ENCODE measurements around the gene PPP2R5C.

Gene PPP2R5C

DNA sequence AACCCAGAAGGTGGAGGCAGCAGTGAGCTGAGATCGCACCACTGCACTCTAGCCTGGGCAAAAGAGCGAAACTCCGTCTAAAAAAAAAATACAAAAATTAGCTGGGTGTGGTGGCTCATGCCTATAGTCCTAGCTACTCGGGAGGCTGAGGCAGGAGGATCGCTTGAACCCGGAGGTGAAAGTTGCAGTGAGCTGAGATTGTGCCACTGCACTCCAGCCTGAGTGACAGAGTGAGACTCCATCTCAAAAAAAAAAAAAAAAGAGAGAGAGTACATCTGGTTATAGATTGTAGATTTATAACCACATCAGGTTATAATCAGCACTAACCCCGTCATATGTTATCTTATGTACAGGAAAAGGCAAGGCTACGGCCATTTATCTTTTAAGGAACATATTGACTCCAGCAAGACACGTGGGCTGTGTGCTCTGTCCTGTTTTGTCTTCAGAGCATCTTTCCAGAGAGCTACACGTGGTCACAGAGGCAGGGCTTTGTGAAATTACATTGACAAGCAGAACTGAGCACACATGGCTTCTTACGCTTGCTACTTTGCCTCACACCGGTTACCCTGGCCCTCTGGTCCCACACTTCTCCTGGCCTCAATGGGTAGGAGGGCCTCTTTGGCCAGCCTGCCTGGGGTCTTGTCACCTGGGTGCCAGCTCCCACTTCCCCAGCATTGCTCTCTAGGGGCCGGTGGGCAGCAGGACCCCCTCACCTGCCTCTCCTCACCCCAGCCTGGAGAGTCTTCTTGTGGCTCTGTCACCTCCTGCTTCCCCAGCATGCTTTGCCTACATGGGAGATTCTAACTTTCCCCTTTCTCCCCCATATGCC is 196.1 kb downstream of the PPP2R5C start:
- TF ChIP-seq ZNF274 (IDR thresholded peaks at IDR 0.05; ENCODE audit: low read depth, low read length) = no peak

DNA sequence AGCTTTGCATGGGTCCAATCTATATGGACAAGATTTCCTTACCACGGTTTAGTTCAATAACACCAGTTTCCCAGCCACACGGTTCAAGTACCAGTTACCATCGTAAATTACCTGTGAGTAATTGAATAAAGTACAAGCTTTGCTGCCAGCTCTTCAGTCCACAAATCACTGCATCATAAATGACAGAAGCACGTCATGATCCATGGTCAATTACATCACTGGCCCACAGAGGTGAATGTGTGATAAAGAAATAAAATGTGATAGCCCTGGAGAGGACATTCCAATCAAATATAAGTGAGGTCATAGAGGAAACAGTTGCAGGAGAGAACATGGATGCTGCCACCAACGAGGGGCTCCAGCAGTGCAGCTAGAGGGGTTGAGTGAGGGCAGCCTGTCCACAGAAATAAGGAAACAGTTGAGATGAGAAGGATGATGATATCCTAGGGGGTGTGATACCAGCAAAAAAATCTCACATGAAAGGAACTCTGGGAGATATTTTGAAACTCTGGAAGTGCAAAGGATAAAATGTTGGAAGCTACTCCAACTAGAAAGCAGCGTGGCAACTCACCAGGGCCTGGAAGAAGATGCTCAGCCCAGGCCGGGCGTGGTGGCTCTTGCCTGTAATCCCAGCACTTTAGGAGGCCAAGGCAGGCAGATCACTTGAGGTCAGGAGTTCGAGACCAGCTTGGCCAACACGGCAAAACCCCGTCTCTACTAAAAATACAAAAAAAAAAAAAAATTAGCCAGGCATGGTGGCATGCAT is 197.1 kb downstream of the PPP2R5C start:
- no peak for TF ChIP-seq ZNF274 (IDR thresholded peaks at IDR 0.05; ENCODE audit: low read depth, low read length)
- no peak overlapping the region for H3K4me3 ChIP-seq (ENCODE audit: low read length)

More for the DNA sequence above, 196.1 kb downstream of the PPP2R5C start:
- H3K4me3 ChIP-seq (ENCODE audit: low read length) = no peak overlapping the region

DNA sequence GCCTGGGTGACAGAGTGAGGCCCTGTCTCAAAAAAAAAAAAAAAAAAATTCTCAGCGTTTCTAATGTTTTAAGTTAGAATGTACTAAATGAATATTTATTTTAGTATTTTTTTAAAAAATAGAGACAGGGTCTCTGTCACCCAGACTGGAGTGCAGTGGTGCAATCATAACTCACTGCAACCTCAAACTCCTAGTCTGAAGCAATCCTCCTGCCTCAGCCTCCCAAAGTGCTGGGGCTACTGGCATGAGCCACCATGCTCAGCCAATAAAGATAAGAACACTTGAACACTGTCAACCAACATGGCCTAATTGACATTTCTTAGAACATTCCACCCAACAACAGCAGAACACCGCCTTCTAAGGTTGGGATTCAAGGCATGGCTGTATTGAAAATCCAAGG is 197.8 kb downstream of the PPP2R5C start:
- no peak for TF ChIP-seq ZNF274 (IDR thresholded peaks at IDR 0.05; ENCODE audit: low read depth, low read length)

DNA sequence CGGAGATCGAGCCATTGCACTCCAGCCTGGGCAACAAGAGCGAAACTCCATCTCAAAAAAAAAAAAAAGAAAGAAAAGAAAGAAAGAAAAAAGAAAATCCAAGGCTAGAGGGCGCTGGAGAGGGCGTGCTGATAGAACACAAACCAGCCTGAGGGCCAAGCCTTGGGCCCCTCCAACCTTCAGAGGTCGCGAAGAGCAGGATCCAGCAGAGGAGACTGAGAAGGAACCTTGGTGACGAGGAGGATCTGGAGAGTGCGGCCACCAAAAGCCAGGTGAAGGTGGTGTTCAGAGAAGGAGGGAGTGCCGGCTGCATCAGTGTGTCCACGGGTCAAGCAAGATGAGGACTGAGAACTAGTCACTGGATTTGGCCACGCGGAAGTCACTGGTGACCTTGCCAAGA is 198.7 kb downstream of the PPP2R5C start:
- no peak for TF ChIP-seq ZNF274 (IDR thresholded peaks at IDR 0.05; ENCODE audit: low read depth, low read length)
- no peak overlapping the region for H3K4me3 ChIP-seq (ENCODE audit: low read length)

More for the DNA sequence above, 197.8 kb downstream of the PPP2R5C start:
- H3K4me3 ChIP-seq (ENCODE audit: low read length) = no peak overlapping the region

DNA sequence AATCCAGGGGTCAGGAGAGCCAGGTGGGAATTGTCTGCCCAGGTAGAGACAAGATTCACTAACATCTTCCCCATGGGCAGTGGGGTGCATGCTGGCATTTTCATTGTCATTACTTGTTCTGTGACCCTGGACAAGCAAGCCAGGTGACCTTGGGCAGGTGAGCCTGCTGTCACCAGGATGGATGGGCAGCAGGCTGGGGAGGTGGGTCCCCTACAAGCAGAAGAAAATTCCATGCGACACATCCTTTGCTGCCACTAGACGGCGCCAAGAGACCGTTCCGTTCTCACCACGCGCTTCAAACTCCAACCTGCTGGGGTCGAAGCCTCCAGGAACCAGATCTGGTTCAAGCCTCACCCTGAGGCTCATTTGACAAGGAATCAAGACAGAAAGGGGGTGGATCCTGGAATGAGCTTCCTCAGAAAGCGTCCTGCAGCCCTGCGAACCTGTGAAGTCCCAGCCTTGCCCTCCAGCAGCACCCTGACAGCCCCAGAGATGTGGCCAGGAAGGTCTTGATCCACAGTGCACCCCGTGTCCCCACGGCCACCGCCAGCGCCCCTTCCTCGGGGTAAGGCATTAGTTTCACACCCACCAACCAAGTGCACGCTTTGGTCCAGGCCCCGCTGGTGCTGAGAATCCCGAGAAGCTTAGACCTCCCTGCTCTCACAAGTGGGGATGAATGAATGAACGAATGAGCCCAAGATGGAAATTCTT is 199.7 kb downstream of the PPP2R5C start:
- no peak for TF ChIP-seq ZNF274 (IDR thresholded peaks at IDR 0.05; ENCODE audit: low read depth, low read length)
- no peak overlapping the region for H3K4me3 ChIP-seq (ENCODE audit: low read length)

DNA sequence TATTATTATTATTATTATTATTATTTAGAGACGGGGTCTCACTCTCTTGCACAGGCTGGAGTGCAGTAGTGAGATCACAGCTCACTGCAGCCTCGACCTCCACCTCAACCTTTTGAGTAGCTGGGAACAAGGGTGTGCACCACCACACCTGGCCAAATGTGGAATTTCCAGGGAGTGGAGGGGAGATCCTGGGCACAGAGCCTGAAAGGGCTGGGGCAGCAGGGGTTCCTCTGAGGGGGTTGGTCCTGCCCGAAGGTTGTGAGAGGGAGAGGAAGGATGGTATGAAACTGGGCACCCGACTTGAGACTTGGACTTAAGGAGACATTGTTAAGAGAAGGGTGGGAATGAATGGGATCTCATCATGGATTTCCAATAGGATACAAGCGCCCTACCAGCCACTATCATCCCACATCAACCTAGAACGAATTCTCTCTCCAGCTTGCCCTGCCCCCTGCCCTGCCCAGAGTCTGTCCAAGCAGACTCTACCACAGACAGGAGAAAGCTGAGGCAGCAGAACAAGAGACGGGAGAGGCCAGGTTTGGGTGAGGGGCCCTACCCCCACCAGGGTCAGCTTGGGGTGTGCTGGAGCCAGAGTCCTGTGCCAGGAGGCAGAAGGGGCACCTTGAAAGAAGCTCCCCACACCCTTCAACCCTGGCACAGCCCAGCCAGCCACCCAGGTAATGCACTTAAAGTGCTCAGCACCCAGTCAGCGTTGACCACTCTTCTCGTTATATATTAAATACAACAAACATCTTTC is 200.4 kb downstream of the PPP2R5C start:
- TF ChIP-seq ZNF274 (IDR thresholded peaks at IDR 0.05; ENCODE audit: low read depth, low read length) = no peak
- no peak overlapping the region for H3K4me3 ChIP-seq (ENCODE audit: low read length)

DNA sequence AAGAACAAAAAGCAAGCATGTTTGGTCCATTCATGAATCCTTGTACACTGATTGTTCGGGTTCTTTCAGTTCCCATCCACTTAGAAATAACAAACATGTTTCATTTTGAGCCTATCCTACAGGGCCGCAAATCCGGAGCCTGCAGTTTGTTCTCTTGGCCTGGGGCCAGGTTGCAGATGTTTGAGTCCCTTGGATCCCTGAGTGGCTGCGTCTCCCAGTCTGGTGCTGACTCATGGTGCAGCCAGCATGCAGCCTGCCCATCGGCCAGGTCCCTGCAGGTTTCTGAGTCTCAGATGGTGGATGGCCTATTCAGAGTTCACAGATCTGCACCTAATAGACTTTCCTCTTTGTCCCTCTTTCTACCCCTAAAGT is 201.0 kb downstream of the PPP2R5C start:
- H3K4me3 ChIP-seq (ENCODE audit: low read length) = no peak overlapping the region
- TF ChIP-seq ZNF274 (IDR thresholded peaks at IDR 0.05; ENCODE audit: low read depth, low read length) = no peak

DNA sequence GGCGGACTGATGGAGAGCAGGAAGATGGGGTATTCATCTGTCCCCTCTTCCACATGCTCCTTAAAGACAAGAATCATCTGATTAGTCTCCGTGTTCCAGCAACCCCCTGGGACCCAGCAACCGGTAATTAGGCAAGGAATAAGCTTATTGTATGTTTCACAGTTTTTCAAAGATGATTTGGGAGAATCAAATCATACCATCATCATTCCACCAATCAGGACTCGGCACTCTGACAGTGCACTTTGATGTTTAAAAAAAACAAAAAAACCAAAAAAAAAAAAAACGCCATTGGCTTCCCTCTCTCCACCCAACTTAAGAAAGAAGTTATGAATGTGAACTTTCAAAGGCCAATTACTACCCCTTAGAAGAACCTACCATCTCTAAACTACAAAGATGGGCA is 201.5 kb downstream of the PPP2R5C start:
- no peak overlapping the region for H3K4me3 ChIP-seq (ENCODE audit: low read length)
- TF ChIP-seq ZNF274 (IDR thresholded peaks at IDR 0.05; ENCODE audit: low read depth, low read length) = no peak

DNA sequence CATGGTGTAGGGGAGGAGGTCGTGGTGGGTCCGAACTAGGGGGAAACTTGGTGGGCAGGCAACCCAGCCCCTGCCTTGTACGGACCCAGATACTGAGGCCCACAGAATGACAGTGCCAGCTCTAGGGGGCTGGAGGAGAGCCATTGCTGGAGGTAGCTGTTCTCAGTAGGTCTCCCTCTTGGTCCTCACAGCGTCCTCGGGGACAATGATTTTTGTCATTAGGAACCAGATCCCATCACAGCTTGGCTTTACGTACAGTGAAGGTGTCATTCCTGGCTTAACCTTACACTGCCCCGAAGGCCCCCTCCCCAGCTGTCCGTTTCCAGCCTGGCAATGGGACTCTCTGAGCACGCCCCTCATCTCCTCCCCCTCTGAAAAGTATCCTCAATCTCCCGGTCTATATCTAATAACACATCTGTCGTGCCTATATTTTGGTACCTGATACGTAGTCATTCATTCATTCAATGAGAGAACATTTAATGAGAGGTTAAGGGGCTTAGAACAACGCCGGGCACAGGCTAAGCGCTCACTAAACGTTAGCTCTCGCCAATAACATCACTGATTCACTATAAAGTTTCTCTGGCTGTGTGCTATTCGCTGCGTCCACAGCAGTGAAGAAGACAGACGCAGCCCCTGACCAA is 202.3 kb downstream of the PPP2R5C start:
- H3K4me3 ChIP-seq (ENCODE audit: low read length) = no peak overlapping the region
- no peak for TF ChIP-seq ZNF274 (IDR thresholded peaks at IDR 0.05; ENCODE audit: low read depth, low read length)

DNA sequence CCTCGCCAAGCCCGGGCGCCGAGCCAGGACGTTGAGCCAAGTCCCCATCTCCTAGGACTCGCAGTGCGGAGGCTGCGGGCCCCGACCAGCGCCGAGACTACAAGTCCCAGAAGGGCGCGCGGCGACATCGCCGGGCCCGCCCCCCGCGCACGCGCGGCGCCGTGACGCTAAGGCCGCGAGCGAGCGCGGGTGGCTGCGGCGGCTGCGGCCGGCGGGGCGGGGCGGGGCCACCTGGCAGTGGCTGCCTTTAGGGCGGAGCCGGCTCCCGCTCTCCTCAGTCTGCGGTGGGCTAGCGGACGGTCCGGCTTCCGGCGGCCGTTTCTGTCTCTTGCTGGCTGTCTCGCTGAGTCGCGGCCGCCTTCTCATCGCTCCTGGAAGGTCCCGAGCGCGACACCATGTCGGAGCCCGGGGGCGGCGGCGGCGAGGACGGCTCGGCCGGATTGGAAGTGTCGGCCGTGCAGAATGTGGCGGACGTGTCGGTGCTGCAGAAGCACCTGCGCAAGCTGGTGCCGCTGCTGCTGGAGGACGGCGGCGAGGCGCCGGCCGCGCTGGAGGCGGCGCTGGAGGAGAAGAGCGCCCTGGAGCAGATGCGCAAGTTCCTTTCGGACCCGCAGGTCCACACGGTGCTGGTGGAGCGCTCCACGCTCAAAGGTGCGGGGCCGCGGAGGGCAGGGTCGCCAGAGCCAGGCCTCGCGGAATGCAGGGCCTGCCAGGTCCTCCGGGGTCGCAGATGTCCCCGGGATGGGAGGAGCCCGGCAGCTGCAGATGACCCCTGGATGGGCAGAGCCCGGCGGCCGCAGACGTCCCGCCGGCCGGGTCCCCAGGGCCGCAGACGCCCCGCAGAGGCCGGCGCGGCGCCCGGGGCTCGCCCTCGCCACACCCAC is 203.0 kb downstream of the PPP2R5C start, which contains the start of gene DYNC1H1:
Gene DYNC1H1, plus strand, starts transcription at position 277 of the 884 bp plus-strand sequence. Its CDS starts 119 bp downstream, at position 396.
- peak within 1 kb of the TSS; percentile 96 for H3K4me3 ChIP-seq (ENCODE audit: low read length)
- no peak for TF ChIP-seq ZNF274 (IDR thresholded peaks at IDR 0.05; ENCODE audit: low read depth, low read length)

DNA sequence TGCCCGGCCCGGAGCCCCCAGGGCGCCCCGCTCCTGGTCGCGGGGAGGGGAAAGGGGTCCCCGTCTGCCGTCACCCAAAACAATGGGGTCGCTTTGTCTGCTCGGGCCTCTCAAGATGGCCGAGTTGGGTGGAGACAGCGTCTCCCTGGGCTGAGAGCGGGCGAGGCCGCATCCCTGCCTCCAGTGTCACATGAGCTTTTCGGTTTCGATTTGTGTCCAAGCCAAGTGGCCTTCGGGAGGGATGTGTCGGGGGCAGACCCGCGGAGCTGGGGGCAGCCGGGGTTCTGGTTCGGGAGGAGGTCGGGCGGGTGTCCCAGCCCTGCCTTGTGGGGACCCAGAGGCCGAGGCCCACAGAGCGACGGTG is 203.7 kb downstream of the PPP2R5C start:
- no peak for TF ChIP-seq ZNF274 (IDR thresholded peaks at IDR 0.05; ENCODE audit: low read depth, low read length)
- H3K4me3 ChIP-seq (ENCODE audit: low read length) = peak overlapping the region; percentile 96
